HepG2 (cell line): ENCODE results near the gene TMC8. TPM values are rescaled to one million over a fixed set of nuclear protein-coding genes. Genes with fewer than 3 reads are reported as not detected.

Experiments
- AHR ChIP-seq: IDR thresholded peaks from 2 replicates; pipeline ENCODE4 v1.6.1; 2018; ENCODE audit warnings: missing genetic modification reagents, missing compliant biosample characterization
- ATF5 ChIP-seq: sonication (generic); formaldehyde crosslinking; IDR thresholded peaks from 2 replicates; pipeline ENCODE4 v1.4.0; 2020; ENCODE audit warnings: mild to moderate bottlenecking, low read depth, missing genetic modification reagents
- ATF6 ChIP-seq: sonication (generic); formaldehyde crosslinking; conservative IDR thresholded peaks from 2 replicates; pipeline ENCODE4 v1.4.0; 2020; ENCODE audit warnings: missing genetic modification reagents
- BATF2 ChIP-seq: sonication (generic); formaldehyde crosslinking; IDR thresholded peaks from 2 replicates; pipeline ENCODE4 v1.8.0; 2022; ENCODE audit warnings: mild to moderate bottlenecking, missing genetic modification reagents, moderate library complexity
- DPF2 ChIP-seq: sonication (generic); formaldehyde crosslinking; IDR thresholded peaks from 2 replicates; pipeline ENCODE4 v1.4.0; 2020; ENCODE audit warnings: mild to moderate bottlenecking, low read depth, missing genetic modification reagents, borderline replicate concordance
- E2F1 ChIP-seq: sonication (generic); formaldehyde crosslinking; IDR thresholded peaks from 2 replicates; pipeline ENCODE4 v1.5.0; 2020; ENCODE audit warnings: missing genetic modification reagents
- HES4 ChIP-seq: sonication (generic); formaldehyde crosslinking; IDR thresholded peaks from 2 replicates; pipeline ENCODE4 v1.9.0; 2021; ENCODE audit warnings: mild to moderate bottlenecking, missing genetic modification reagents, borderline replicate concordance
- HOXA3 ChIP-seq: sonication (generic); formaldehyde crosslinking; IDR thresholded peaks from 2 replicates; pipeline ENCODE4 v1.5.0; 2020; ENCODE audit warnings: missing genetic modification reagents
- SNAI1 ChIP-seq: sonication (generic); formaldehyde crosslinking; IDR thresholded peaks from 2 replicates; pipeline ENCODE4 v1.5.0; 2020; ENCODE audit warnings: mild to moderate bottlenecking, missing genetic modification reagents, borderline replicate concordance
- TBX3 ChIP-seq: fragments of 450-650 bp; IDR thresholded peaks from 2 replicates; pipeline ENCODE4 v1.6.1; 2017; ENCODE audit warnings: antibody characterized with exemption, mild to moderate bottlenecking, inconsistent platforms, borderline replicate concordance
- ZBTB42 ChIP-seq: sonication (generic); formaldehyde crosslinking; IDR thresholded peaks from 2 replicates; pipeline ENCODE4 v1.5.0; 2020; ENCODE audit warnings: mild to moderate bottlenecking, missing genetic modification reagents
- ZBTB49 ChIP-seq: sonication (generic); formaldehyde crosslinking; IDR thresholded peaks from 2 replicates; pipeline ENCODE4 v1.4.0; 2020; ENCODE audit warnings: missing genetic modification reagents, borderline replicate concordance
- ZFP1 ChIP-seq: IDR thresholded peaks from 2 replicates; pipeline ENCODE4 v1.6.1; 2016
- ZNF276 ChIP-seq: sonication (generic); formaldehyde crosslinking; IDR thresholded peaks from 2 replicates; pipeline ENCODE4 v1.4.0; 2020; ENCODE audit warnings: mild to moderate bottlenecking, low read depth, missing genetic modification reagents
- ZNF296 ChIP-seq: sonication (generic); formaldehyde crosslinking; conservative IDR thresholded peaks from 2 replicates; pipeline ENCODE4 v1.5.0; 2020; ENCODE audit warnings: mild to moderate bottlenecking, missing genetic modification reagents
- ZNF451 ChIP-seq: sonication (generic); formaldehyde crosslinking; IDR thresholded peaks from 2 replicates; pipeline ENCODE4 v1.5.0; 2020; ENCODE audit warnings: mild to moderate bottlenecking, missing genetic modification reagents
- ZNF576 ChIP-seq: sonication (generic); formaldehyde crosslinking; IDR thresholded peaks from 2 replicates; pipeline ENCODE4 v1.4.0; 2020; ENCODE audit warnings: mild to moderate bottlenecking, missing genetic modification reagents
- ZNF629 ChIP-seq: sonication (generic); formaldehyde crosslinking; conservative IDR thresholded peaks from 2 replicates; pipeline ENCODE4 v1.5.0; 2020; ENCODE audit warnings: missing genetic modification reagents
- ZSCAN22 ChIP-seq: sonication (generic); formaldehyde crosslinking; IDR thresholded peaks from 2 replicates; pipeline ENCODE4 v1.4.0; 2020; ENCODE audit warnings: mild to moderate bottlenecking, missing genetic modification reagents
- polyA plus RNA-seq, 8 experiments: library from polyadenylated mRNA; depleted of rRNA in 3 of 8; stranded (reverse) in 7 of 8; unstranded in 1 of 8; fragments of >200 nt; fragmentation: Illumina TruSeq in 4 of 8; extraction: Trizol in 4 of 8; gene quantifications; 2 replicates each; pipeline versions ENCODE4 v1.2.1 to v1.2.3, GENCODE V29; 2011 to 2016; ENCODE audit warnings: low read depth in 4 of 8, missing spikeins in 1 of 8, mixed read lengths in 1 of 8; ENCODE audit not compliant: insufficient read depth in 1 of 8
- total RNA-seq, 5 experiments: library from RNA; depleted of rRNA; stranded (reverse); fragments of >200 nt; fragmentation: Illumina TruSeq; extraction: Trizol; gene quantifications; 2 replicates each; pipeline ENCODE4 v1.2.3, GENCODE V29; 2016; ENCODE audit warnings: low read depth in 1 of 5

Gene TMC8
- total and polyA plus RNA-seq, 2 of the 13 experiments (the other 11 are each of a cell fraction or from before 2014, with no cell fraction given): 0.53 to 7.8 TPM

GRCh38 chr17:78144736-78145641 is 14.4 kb downstream of the TMC8 start (continued):
- 0 out of 2 replicates have a peak, but pooled peaks have one; percentile 40 for TF ChIP-seq ZBTB49
- peak; percentile 99 for TF ChIP-seq ZNF296
- no peak for TF ChIP-seq E2F1 (CRISPR knock-in tag)
- TF ChIP-seq ZNF451: peak; percentile 56; the same call in 1 of the 2 replicates
- TF ChIP-seq ZNF576: no peak
- peak; percentile 94 for TF ChIP-seq ZNF276 (CRISPR knock-in tag)
- no peak for TF ChIP-seq AHR (CRISPR knock-in tag)
- TF ChIP-seq ATF5 (CRISPR knock-in tag): peak; percentile 82; the same call in 1 of the 2 replicates
- TF ChIP-seq HES4: no peak
- TF ChIP-seq ZSCAN22 (CRISPR knock-in tag): no peak
- TF ChIP-seq ZBTB42 (CRISPR knock-in tag): peak; percentile 17; the same call in 1 of the 2 replicates
- TF ChIP-seq ZNF629 (CRISPR knock-in tag): peak; percentile 63; the same call in 1 of the 2 replicates
- TF ChIP-seq HOXA3: peak; percentile 78
- no peak for TF ChIP-seq TBX3
- 0 out of 2 replicates have a peak, but pooled peaks have one; percentile 15 for TF ChIP-seq ATF6 (CRISPR knock-in tag)
- TF ChIP-seq SNAI1: peak; percentile 95; the same call in 1 of the 2 replicates
- no peak for TF ChIP-seq BATF2 (CRISPR knock-in tag)
- no peak for TF ChIP-seq ZFP1 (CRISPR knock-in tag)
- peak; percentile 84 for TF ChIP-seq DPF2 (CRISPR knock-in tag)
